Measurements from ENCODE around the gene KNCN. TPM values are rescaled to one million over a fixed set of nuclear protein-coding genes. Genes with fewer than 3 reads are reported as not detected.
A peak's percentile ranks its signal among the peaks of the same experiment; 100 is the strongest.

The KNCN gene
- total and polyA plus RNA-seq, 10 of the 15 experiments (the other 5 are each of a cell fraction or from before 2014, with no cell fraction given), result not detected

DNA sequence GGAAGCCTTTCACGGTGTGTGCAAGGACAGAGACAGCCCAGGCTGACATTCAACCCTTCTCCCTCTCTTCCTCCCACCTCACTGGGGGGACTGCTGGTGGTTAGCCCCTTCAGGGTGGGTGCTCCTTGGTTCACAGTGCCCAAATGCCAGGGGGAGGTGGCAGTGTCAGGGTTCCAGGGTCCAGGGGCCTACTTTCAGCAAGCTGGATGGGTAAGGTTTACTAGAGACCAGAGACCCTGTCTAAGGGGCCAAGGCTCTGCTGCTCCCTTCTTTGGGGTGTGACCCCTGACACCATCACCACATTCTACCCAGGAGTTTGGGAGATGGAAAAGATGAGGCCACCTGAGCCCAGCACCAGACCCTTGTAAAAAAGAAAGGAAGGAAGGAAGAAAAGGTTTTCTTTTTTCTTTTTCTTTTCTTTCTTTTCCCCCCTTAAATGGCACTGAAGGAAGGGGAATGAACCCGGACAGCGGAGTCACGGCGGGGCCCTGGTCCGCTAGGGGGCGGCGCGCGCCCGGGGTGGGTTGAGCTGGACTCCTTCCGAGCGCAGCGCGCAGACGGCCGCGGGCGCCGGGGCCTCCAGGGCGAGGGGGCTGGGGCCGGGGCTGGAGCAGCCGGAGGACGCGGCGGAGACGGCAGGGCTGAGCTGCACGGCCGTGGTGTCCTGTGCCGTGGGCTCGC is 18.8 kb downstream of the KNCN start:
- ATAC-seq, result peak; percentile 70
- intact Hi-C loops (cut with micrococcal nuclease; ENCODE audit: unreplicated experiment), result loop anchor here (5.0 kb wide), 1 partner anchor 195 kb away; no protein-coding TSS in a partner anchor
- 1% methylated on average over 15 of the region's 31 CpGs for WGBS (ENCODE audit: insufficient coverage, insufficient replicate concordance, low lambda C conversion rate, missing lambda C conversion rate)
- no peaks in the 10 kb centered on the region for H4K20me1 ChIP-seq (ENCODE audit: control insufficient read depth, insufficient read depth)
- peaks cover 5 to 12% of the 10 kb centered on the region in 2 experiments; a peak in 2 of 4 replicates for H3K27me3 ChIP-seq (replicated peaks in 1 of 2; ENCODE audit: control insufficient read depth in 2 of 2, insufficient read depth in 2 of 2, low read length in 1 of 2)
- H3K4me1 ChIP-seq (ENCODE audit: control insufficient read depth, insufficient read depth, low read length), result no peaks in the 10 kb centered on the region
- H3K79me2 ChIP-seq (ENCODE audit: control insufficient read depth, insufficient read depth, low read length), result no peaks in the 10 kb centered on the region
- no peak overlapping the region; the same call in 1 of the 2 replicates for H3K4me3 ChIP-seq
- ChIA-PET POLR2A (no interaction called here), RAD21 (ENCODE audit: unreplicated experiment) (no interaction called here), SMC1A (ENCODE audit: uncharacterized antibody, unreplicated experiment) (no interaction called here), CTCF (interaction anchor here (0.6 to 3.5 kb wide), 5 partner anchors 31 to 302 kb away, joined by 3 to 12 read pairs (median 5); no protein-coding TSS in a partner anchor)
- H3K36me3 ChIP-seq (ENCODE audit: control insufficient read depth in 2 of 2, insufficient read depth in 2 of 2, low read length in 1 of 2), result no peaks in the 10 kb centered on the region
- no TSS peak for BruUV-seq (replicated peaks)
- H3K9ac ChIP-seq (ENCODE audit: control insufficient read depth, insufficient read depth, low read length), result no peak overlapping the region
- peak overlapping the region; percentile 70; the same call in 1 of the 2 replicates for H3K4me2 ChIP-seq (ENCODE audit: control insufficient read depth, insufficient read depth)
- TF ChIP-seq, protein P1, sequence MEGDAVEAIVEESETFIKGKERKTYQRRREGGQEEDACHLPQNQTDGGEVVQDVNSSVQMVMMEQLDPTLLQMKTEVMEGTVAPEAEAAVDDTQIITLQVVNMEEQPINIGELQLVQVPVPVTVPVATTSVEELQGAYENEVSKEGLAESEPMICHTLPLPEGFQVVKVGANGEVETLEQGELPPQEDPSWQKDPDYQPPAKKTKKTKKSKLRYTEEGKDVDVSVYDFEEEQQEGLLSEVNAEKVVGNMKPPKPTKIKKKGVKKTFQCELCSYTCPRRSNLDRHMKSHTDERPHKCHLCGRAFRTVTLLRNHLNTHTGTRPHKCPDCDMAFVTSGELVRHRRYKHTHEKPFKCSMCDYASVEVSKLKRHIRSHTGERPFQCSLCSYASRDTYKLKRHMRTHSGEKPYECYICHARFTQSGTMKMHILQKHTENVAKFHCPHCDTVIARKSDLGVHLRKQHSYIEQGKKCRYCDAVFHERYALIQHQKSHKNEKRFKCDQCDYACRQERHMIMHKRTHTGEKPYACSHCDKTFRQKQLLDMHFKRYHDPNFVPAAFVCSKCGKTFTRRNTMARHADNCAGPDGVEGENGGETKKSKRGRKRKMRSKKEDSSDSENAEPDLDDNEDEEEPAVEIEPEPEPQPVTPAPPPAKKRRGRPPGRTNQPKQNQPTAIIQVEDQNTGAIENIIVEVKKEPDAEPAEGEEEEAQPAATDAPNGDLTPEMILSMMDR (IDR thresholded peaks at IDR 0.05 in 2 of 3, conservative IDR thresholded peaks at IDR 0.05 in 1 of 3; ENCODE audit: control insufficient read depth in 2 of 3, extremely low read depth in 1 of 3, insufficient read depth in 1 of 3, low read depth in 3 of 3, low read length in 3 of 3), result peak; percentile 50 to 61 (median 60)
- TF ChIP-seq TAF1 (IDR thresholded peaks at IDR 0.05; ENCODE audit: borderline replicate concordance, low read depth, low read length) (no peak), STAT3 (IDR thresholded peaks at IDR 0.05; ENCODE audit: low read depth, low read length) (no peak), RAD21 (IDR thresholded peaks at IDR 0.05; ENCODE audit: insufficient read depth, low read depth, low read length) (peak; percentile 60), MXI1 (IDR thresholded peaks at IDR 0.05; ENCODE audit: low read depth, low read length) (no peak), SMC3 (IDR thresholded peaks at IDR 0.05; ENCODE audit: borderline replicate concordance, low read length) (peak; percentile 33; the same call in 1 of the 2 replicates)
- H3K9me3 ChIP-seq (replicated peaks; ENCODE audit: control insufficient read depth, insufficient read depth, low read length), result no peaks in the 10 kb centered on the region
- H2AFZ ChIP-seq (ENCODE audit: control insufficient read depth, low read depth, low read length), result no peak overlapping the region
- in situ Hi-C loops (cut with MboI), result no loop called here
- no peak overlapping the region for H3K27ac ChIP-seq (ENCODE audit: control insufficient read depth, insufficient read depth)
- no peak for DNase-seq (ENCODE audit: low read depth, low spot score)
- FAIRE-seq, result no peak
